Measurements from ENCODE around the gene ASB2. TPM values are rescaled to one million over a fixed set of nuclear protein-coding genes. Genes with fewer than 3 reads are reported as not detected.

The ASB2 gene
- polyA plus RNA-seq, 1 experiment: 1.6 TPM

GRCh38 chr14:93987815-93988476, 11.6 kb upstream of the ASB2 start:
- ChIA-PET POLR2A (no interaction called here), CTCF (no interaction called here)
- H3K4me3 ChIP-seq (ENCODE audit: low read depth, low read length): no peak overlapping the region
- no peak for DNase-seq (ENCODE audit: low read depth, low spot score)
- peaks cover 3% of the 10 kb centered on the region for H3K27me3 ChIP-seq (ENCODE audit: control insufficient read depth, insufficient read depth, low read length)
- no peak for TF ChIP-seq CTCF (IDR thresholded peaks at IDR 0.05; ENCODE audit: low read depth, low read length)
- no peak overlapping the region for H3K27ac ChIP-seq (ENCODE audit: low read depth, low read length)
- no peaks in the 10 kb centered on the region; the same call in 1 of the 2 replicates for H3K9me3 ChIP-seq (ENCODE audit: control insufficient read depth, insufficient read depth, low read length)

- POLR2A ChIA-PET: no interaction called here
- no peak overlapping the region for H3K4me3 ChIP-seq (ENCODE audit: low read depth, low read length)
- CTCF ChIA-PET: interaction anchor here (4.2 kb wide), 1 partner anchor 47 kb away, joined by 32 read pairs; no protein-coding TSS in a partner anchor
- H3K9me3 ChIP-seq (ENCODE audit: control insufficient read depth, insufficient read depth, low read length): no peaks in the 10 kb centered on the region; the same call in 1 of the 2 replicates
- peaks cover 3% of the 10 kb centered on the region for H3K27me3 ChIP-seq (ENCODE audit: control insufficient read depth, insufficient read depth, low read length)
- no peak overlapping the region for H3K27ac ChIP-seq (ENCODE audit: low read depth, low read length)
- no peak for DNase-seq (ENCODE audit: low read depth, low spot score)
- TF ChIP-seq CTCF (IDR thresholded peaks at IDR 0.05; ENCODE audit: low read depth, low read length): no peak
These were observed 11.0 kb upstream of the ASB2 start for GRCh38 chr14:93987376-93987775.

GRCh38 chr14:93986955-93987354, 10.6 kb upstream of the ASB2 start:
- no peak for DNase-seq (ENCODE audit: low read depth, low spot score)
- H3K4me3 ChIP-seq (ENCODE audit: low read depth, low read length): no peak overlapping the region
- no peak for TF ChIP-seq CTCF (IDR thresholded peaks at IDR 0.05; ENCODE audit: low read depth, low read length)
- CTCF ChIA-PET: interaction anchor here (4.0 to 4.2 kb wide), 2 partner anchors 13 to 47 kb away, joined by 20 to 32 read pairs; no protein-coding TSS in a partner anchor
- H3K9me3 ChIP-seq (ENCODE audit: control insufficient read depth, insufficient read depth, low read length): no peaks in the 10 kb centered on the region; the same call in 1 of the 2 replicates
- H3K27ac ChIP-seq (ENCODE audit: low read depth, low read length): no peak overlapping the region
- H3K27me3 ChIP-seq (ENCODE audit: control insufficient read depth, insufficient read depth, low read length): peaks cover under 1% of the 10 kb centered on the region
- POLR2A ChIA-PET: no interaction called here

- peak; percentile 47 for TF ChIP-seq CTCF (IDR thresholded peaks at IDR 0.05; ENCODE audit: low read depth, low read length)
- DNase-seq (ENCODE audit: low read depth, low spot score): peak; percentile 85
- ChIA-PET CTCF (interaction anchor here (0.6 to 5.0 kb wide), 8 partner anchors 8 to 1442 kb away, joined by 3 to 32 read pairs (median 7); partner anchors contain the start of gene ASB2), POLR2A (interaction anchor here (1.2 to 2.5 kb wide), 2 partner anchors 9 to 20 kb away, joined by 4 to 10 read pairs; partner anchors contain the start of gene ASB2)
- H3K27ac ChIP-seq (ENCODE audit: low read depth, low read length): peak overlapping the region; percentile 47
- no peaks in the 10 kb centered on the region; the same call in 1 of the 2 replicates for H3K9me3 ChIP-seq (ENCODE audit: control insufficient read depth, insufficient read depth, low read length)
- H3K4me3 ChIP-seq (ENCODE audit: low read depth, low read length): no peak overlapping the region
- H3K27me3 ChIP-seq (ENCODE audit: control insufficient read depth, insufficient read depth, low read length): no peaks in the 10 kb centered on the region
These were observed 8.6 kb upstream of the ASB2 start for GRCh38 chr14:93984987-93985410.

GRCh38 chr14:93984070-93984469, 7.7 kb upstream of the ASB2 start:
- ChIA-PET POLR2A (interaction anchor here (2.5 kb wide), 1 partner anchor 19 kb away, joined by 10 read pairs; no protein-coding TSS in a partner anchor), CTCF (interaction anchor here (1.3 to 5.0 kb wide), 5 partner anchors 10 to 91 kb away, joined by 3 to 32 read pairs (median 14); no protein-coding TSS in a partner anchor)
- no peak for TF ChIP-seq CTCF (IDR thresholded peaks at IDR 0.05; ENCODE audit: low read depth, low read length)
- no peak overlapping the region for H3K4me3 ChIP-seq (ENCODE audit: low read depth, low read length)
- no peaks in the 10 kb centered on the region for H3K27me3 ChIP-seq (ENCODE audit: control insufficient read depth, insufficient read depth, low read length)
- peak; percentile 6 for DNase-seq (ENCODE audit: low read depth, low spot score)
- no peaks in the 10 kb centered on the region; the same call in 1 of the 2 replicates for H3K9me3 ChIP-seq (ENCODE audit: control insufficient read depth, insufficient read depth, low read length)
- no peak overlapping the region for H3K27ac ChIP-seq (ENCODE audit: low read depth, low read length)

Data from AG04450 (cell line).